ENCODE results near the gene MRPL34. TPM values are rescaled to one million over a fixed set of nuclear protein-coding genes. Genes with fewer than 3 reads are reported as not detected.

The MRPL34 gene
- total and polyA plus RNA-seq, 7 donors, result 105 to 558 (median 217) TPM

GRCh38 chr19:17296273-17296672 lies 9.4 kb upstream of the MRPL34 start:
- intact Hi-C loops (cut with DNase I), result no loop called here
- ATAC-seq (no peak), DNase-seq (no peak)
- no peak overlapping the region for H3K4me3 ChIP-seq
- H3K27me3 ChIP-seq (ENCODE audit: insufficient read depth in 3 of 3, low read length in 2 of 3), result no peaks in the 10 kb centered on the region
- H3K9me3 ChIP-seq, result peaks cover 5% of the 10 kb centered on the region
- 57 to 70% (median 60%) methylated on average over 4 of the region's 4 CpGs for WGBS, 3 donors
- no peak overlapping the region for H3K27ac ChIP-seq
- no peak for TF ChIP-seq CTCF (IDR thresholded peaks at IDR 0.05)
- peaks cover 0 to 19% of the 10 kb centered on the region in 2 donors for H3K36me3 ChIP-seq (ENCODE audit: insufficient read depth in 1 of 2, low read depth in 1 of 2)
- no peaks in the 10 kb centered on the region for H3K4me1 ChIP-seq

GRCh38 chr19:17296976-17297375 lies 8.7 kb upstream of the MRPL34 start:
- no peak overlapping the region for H3K4me3 ChIP-seq
- H3K36me3 ChIP-seq (ENCODE audit: insufficient read depth in 1 of 2, low read depth in 1 of 2), result peaks cover 0 to 20% of the 10 kb centered on the region in 2 donors
- intact Hi-C loops (cut with DNase I), result no loop called here
- H3K27ac ChIP-seq, result no peak overlapping the region
- 87 to 93% (median 88%) methylated on average over 6 of the region's 6 CpGs for WGBS, 3 donors
- peaks cover 1% of the 10 kb centered on the region for H3K4me1 ChIP-seq
- no peaks in the 10 kb centered on the region for H3K27me3 ChIP-seq (ENCODE audit: insufficient read depth in 3 of 3, low read length in 2 of 3)
- DNase-seq (no peak), ATAC-seq (no peak)
- H3K9me3 ChIP-seq, result peaks cover 5% of the 10 kb centered on the region
- TF ChIP-seq CTCF (IDR thresholded peaks at IDR 0.05), result no peak

GRCh38 chr19:17300992-17301619 lies 4.6 kb upstream of the MRPL34 start:
- Histone ChIP-seq H3K9me3 (peaks cover 5% of the 10 kb centered on the region), H3K27me3 (ENCODE audit: insufficient read depth in 3 of 3, low read length in 2 of 3) (no peaks in the 10 kb centered on the region), H3K27ac (no peak overlapping the region), H3K4me1 (peaks cover 19% of the 10 kb centered on the region), H3K4me3 (no peak overlapping the region), H3K36me3 (ENCODE audit: insufficient read depth in 1 of 2, low read depth in 1 of 2) (peaks cover 0 to 20% of the 10 kb centered on the region in 2 donors)
- TF ChIP-seq CTCF (IDR thresholded peaks at IDR 0.05), result no peak
- intact Hi-C loops (cut with DNase I), result no loop called here
- WGBS, 3 donors, result 93 to 94% (median 93%) methylated on average over 50 to 51 of the region's 51 CpGs
- ATAC-seq, result no peak
- no peak for DNase-seq

GRCh38 chr19:17302391-17303166 lies 3.1 kb upstream of the MRPL34 start:
- ATAC-seq (peak in 2 of 4 donors; percentile 0), DNase-seq (peak in 1 of 2 donors; percentile 71)
- Histone ChIP-seq H3K27ac (peak overlapping the region; percentile 86), H3K36me3 (ENCODE audit: insufficient read depth in 1 of 2, low read depth in 1 of 2) (peaks cover 0 to 13% of the 10 kb centered on the region in 2 donors), H3K9me3 (peaks cover 5% of the 10 kb centered on the region), H3K27me3 (ENCODE audit: insufficient read depth in 3 of 3, low read length in 2 of 3) (no peaks in the 10 kb centered on the region), H3K4me3 (peak overlapping the region; percentile 93), H3K4me1 (peaks cover 32% of the 10 kb centered on the region)
- WGBS, 3 donors, result 5 to 9% (median 8%) methylated on average over 16 to 29 of the region's 29 CpGs
- no peak for TF ChIP-seq CTCF (IDR thresholded peaks at IDR 0.05)
- intact Hi-C loops (cut with DNase I), result no loop called here
